Right lobe of liver (tissue), 6 donors: ENCODE data around the gene PTGER2. TPM values are rescaled to one million over a fixed set of nuclear protein-coding genes. Genes with fewer than 3 reads are reported as not detected.
A peak's percentile ranks its signal among the peaks of the same experiment; 100 is the strongest.

Source experiments
- ATAC-seq, 4 donors: fragments of 200-7000 bp; cut with Tn5 transposase; one replicate each; pipeline ENCODE4 v1.9.1; 2020; ENCODE audit warnings: mild to moderate bottlenecking in 4 of 4, moderate library complexity in 4 of 4
- DNase-seq, 3 donors: peaks; one replicate each; pipeline ENCODE4 v3.0.0-alpha.2; 2020
- H3K27ac ChIP-seq, 3 donors: fragments of 200-600 bp; one replicate each; pipeline ENCODE4 v1.8.0; 2022
- H3K27me3 ChIP-seq, 2 donors: fragments of 200-600 bp; one replicate each; pipeline ENCODE4 v1.8.0; 2022
- H3K36me3 ChIP-seq, 4 donors: fragments of 200-600 bp; sonication (generic) in 1 of 4; one replicate each; pipeline versions ENCODE4 v1.5.1 to v1.8.0; 2017 to 2022; ENCODE audit warnings: control low read depth in 1 of 4
- H3K4me1 ChIP-seq, 4 donors: fragments of 200-600 bp; sonication (generic) in 1 of 4; one replicate each; pipeline versions ENCODE4 v1.5.1 to v1.8.0; 2017 to 2022; ENCODE audit warnings: control low read depth in 1 of 4
- H3K4me3 ChIP-seq, 3 donors: fragments of 200-600 bp; one replicate each; pipeline ENCODE4 v1.8.0; 2022
- H3K9me3 ChIP-seq, 4 donors: fragments of 200-600 bp; sonication (generic) in 1 of 4; one replicate each; pipeline versions ENCODE4 v1.5.1 to v1.8.0; 2017 to 2022; ENCODE audit warnings: control low read depth in 1 of 4
- CTCF ChIP-seq, 4 donors: fragments of 200-600 bp in 3 of 4; fragments of 450-650 bp in 1 of 4; IDR thresholded peaks; one replicate each; pipeline versions ENCODE4 v1.5.1 to v1.8.0; 2016 to 2022; ENCODE audit warnings: antibody characterized with exemption in 4 of 4, mild to moderate bottlenecking in 2 of 4
- POLR2A ChIP-seq: fragments of 450-650 bp; IDR thresholded peaks from one replicate; pipeline ENCODE4 v1.6.1; 2017; ENCODE audit warnings: antibody characterized with exemption, mild to moderate bottlenecking
- WGBS: methylation state at CpG from one replicate; pipeline ENCODE4 v1.1.6; 2018; ENCODE audit warnings: low coverage, low lambda C conversion rate; ENCODE audit not compliant: insufficient coverage; ENCODE audit errors: missing lambda C conversion rate; 5-methylcytosine and 5-hydroxymethylcytosine counted together
- intact Hi-C, 2 donors: fragments of 100-400 bp; cut with DNase I; formaldehyde crosslinking; loops; one replicate each; pipeline versions ENCODE4 v1.11.2 to v1.14.1; 2022
- total RNA-seq, 6 experiments: library from RNA; depleted of rRNA in 2 of 6; stranded (reverse); fragments of >200 nt in 2 of 6; fragmentation: NEBNext Ultra II Directional in 3 of 6; extraction: Animal tissue kit (Norgen Biotek cat#: 25700) in 3 of 6; gene quantifications; one replicate each; pipeline versions ENCODE4 v1.1.0 to v1.2.4, GENCODE V29; 2016 to 2023
- donor health status: DM: no; HTN: yes; CAD: no.
- donor health status: DM: no; HTN: no; CAD: no.
- donor health status: DM: no; HTN: no; CAD: no.
- donor health status: DM: no; HTN: yes; CAD: no.
- donor health status: DM: no; HTN: yes; CAD: no.

PTGER2 gene
- total RNA-seq, 6 experiments from 2014 or later, result 0.24 to 1.9 (median 0.51) TPM

DNA sequence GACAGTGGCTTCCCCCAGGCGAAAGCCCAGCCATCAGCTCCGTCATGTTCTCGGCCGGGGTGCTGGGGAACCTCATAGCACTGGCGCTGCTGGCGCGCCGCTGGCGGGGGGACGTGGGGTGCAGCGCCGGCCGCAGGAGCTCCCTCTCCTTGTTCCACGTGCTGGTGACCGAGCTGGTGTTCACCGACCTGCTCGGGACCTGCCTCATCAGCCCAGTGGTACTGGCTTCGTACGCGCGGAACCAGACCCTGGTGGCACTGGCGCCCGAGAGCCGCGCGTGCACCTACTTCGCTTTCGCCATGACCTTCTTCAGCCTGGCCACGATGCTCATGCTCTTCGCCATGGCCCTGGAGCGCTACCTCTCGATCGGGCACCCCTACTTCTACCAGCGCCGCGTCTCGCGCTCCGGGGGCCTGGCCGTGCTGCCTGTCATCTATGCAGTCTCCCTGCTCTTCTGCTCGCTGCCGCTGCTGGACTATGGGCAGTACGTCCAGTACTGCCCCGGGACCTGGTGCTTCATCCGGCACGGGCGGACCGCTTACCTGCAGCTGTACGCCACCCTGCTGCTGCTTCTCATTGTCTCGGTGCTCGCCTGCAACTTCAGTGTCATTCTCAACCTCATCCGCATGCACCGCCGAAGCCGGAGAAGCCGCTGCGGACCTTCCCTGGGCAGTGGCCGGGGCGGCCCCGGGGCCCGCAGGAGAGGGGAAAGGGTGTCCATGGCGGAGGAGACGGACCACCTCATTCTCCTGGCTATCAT lies 663 bp downstream of the PTGER2 start:
- Histone ChIP-seq H3K4me1 (peaks cover 0 to 15% (median 0%) of the 10 kb centered on the region in 4 donors), H3K4me3 (peak overlapping the region; percentile 38 to 52 (median 45)), H3K27ac (peak overlapping the region in 2 of 3 donors; percentile 34 to 49), H3K36me3 (no peaks in the 10 kb centered on the region), H3K9me3 (no peaks in the 10 kb centered on the region), H3K27me3 (peaks cover 0 to 13% of the 10 kb centered on the region in 2 donors)
- DNase-seq, result peak; percentile 42 to 69 (median 51)
- 4% methylated on average over 5 of the region's 63 CpGs for WGBS
- TF ChIP-seq CTCF (IDR thresholded peaks at IDR 0.05) (no peak), POLR2A (no peak)
- intact Hi-C loops, result no loop called here
- ATAC-seq, result peak; percentile 25 to 31 (median 26)

- peak overlapping the region in 1 of 3 donors; percentile 34 for H3K27ac ChIP-seq
- H3K36me3 ChIP-seq, result no peaks in the 10 kb centered on the region
- H3K4me3 ChIP-seq, result peak overlapping the region; percentile 38 to 52 (median 45)
- no peak for TF ChIP-seq CTCF (IDR thresholded peaks at IDR 0.05)
- TF ChIP-seq POLR2A, result no peak
- WGBS, result 24% methylated on average over 11 of the region's 11 CpGs
- peaks cover 0 to 13% of the 10 kb centered on the region in 2 donors for H3K27me3 ChIP-seq
- ATAC-seq, result peak; percentile 4 to 20 (median 12)
- no peak for DNase-seq
- no peaks in the 10 kb centered on the region for H3K9me3 ChIP-seq
- peaks cover 0 to 15% (median 0%) of the 10 kb centered on the region in 4 donors for H3K4me1 ChIP-seq
- intact Hi-C loops, result no loop called here
Measured at GRCh38 chr14:52315355-52315718, 1.2 kb downstream of the PTGER2 start.

- WGBS, result 49% methylated on average over 2 of the region's 2 CpGs
- no peak for DNase-seq
- H3K27ac ChIP-seq, result no peak overlapping the region
- H3K9me3 ChIP-seq, result no peaks in the 10 kb centered on the region
- intact Hi-C loops, result no loop called here
- ATAC-seq, result no peak
- TF ChIP-seq CTCF (IDR thresholded peaks at IDR 0.05), result no peak
- TF ChIP-seq POLR2A, result no peak
- no peaks in the 10 kb centered on the region for H3K36me3 ChIP-seq
- no peak overlapping the region for H3K4me3 ChIP-seq
- peaks cover 0 to 13% of the 10 kb centered on the region in 2 donors for H3K27me3 ChIP-seq
- H3K4me1 ChIP-seq, result peaks cover 0 to 15% (median 0%) of the 10 kb centered on the region in 4 donors
Measured at GRCh38 chr14:52318062-52318461, 4.0 kb downstream of the PTGER2 start.

GRCh38 chr14:52318826-52319645 lies 4.9 kb downstream of the PTGER2 start:
- TF ChIP-seq POLR2A (no peak), CTCF (IDR thresholded peaks at IDR 0.05) (no peak)
- Histone ChIP-seq H3K27me3 (peaks cover 0 to 6% of the 10 kb centered on the region in 2 donors), H3K9me3 (no peaks in the 10 kb centered on the region), H3K4me3 (no peak overlapping the region), H3K4me1 (peaks cover 0 to 10% (median 0%) of the 10 kb centered on the region in 4 donors), H3K36me3 (no peaks in the 10 kb centered on the region), H3K27ac (no peak overlapping the region)
- intact Hi-C loops, result no loop called here
- WGBS, result 31% methylated on average over 5 of the region's 5 CpGs
- no peak for DNase-seq
- no peak for ATAC-seq
